HG03066 (cell line): ENCODE results near the gene ADRM1.

Experiments used
- ATAC-seq: cut with Tn5 transposase; IDR thresholded peaks from one replicate; pipeline ENCODE4 v1.9.1; 2021; ENCODE audit warnings: low read depth; ENCODE audit not compliant: unreplicated experiment

ADRM1 gene

DNA sequence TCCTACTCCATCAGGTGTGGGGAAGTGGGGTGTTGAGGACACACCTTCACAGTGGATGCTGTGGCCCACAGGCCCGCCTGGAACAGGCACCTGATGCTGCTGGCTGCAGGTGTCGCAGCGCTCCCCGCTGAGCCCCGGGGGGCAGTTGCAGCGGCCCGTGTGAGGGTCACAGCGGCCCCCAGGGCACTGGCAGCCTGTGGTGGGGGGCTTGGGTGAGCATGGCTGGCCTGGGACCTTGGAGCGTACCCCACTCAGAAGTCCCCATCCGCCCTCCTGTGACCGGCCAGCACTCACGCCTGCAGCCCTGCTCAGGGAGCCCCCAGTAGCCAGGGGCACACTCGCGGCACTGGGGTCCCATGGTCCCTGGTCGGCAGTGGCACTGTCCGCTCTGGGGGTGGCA, 19.2 kb downstream of the ADRM1 start:
- ATAC-seq = no peak

DNA sequence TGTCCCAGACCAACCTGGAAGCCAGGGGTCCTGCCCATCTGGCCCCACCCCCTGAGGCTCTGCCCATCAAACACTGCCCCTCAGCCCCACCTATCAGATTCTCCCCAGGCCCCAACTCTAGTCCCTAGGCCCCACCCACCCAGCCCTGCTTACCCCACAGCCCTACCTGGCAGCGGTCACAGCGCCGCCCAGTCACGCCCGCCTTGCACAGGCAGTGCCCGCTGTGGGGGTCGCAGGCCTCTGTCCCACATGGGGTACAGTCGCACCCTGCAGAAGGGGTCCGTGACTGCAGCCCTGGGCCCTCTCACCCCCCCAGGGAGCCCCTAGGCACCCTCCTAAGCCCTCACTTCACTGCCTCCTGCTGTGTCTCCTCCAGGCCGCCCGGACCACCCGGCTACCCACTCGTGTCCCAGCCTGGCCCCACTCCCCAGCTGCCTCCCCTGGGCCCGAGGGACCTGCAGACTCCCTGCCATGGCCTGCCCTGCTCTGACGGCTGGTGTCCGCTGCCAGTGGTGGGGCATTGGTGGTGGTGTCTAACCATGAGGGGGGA, 19.8 kb downstream of the ADRM1 start:
- no peak for ATAC-seq

DNA sequence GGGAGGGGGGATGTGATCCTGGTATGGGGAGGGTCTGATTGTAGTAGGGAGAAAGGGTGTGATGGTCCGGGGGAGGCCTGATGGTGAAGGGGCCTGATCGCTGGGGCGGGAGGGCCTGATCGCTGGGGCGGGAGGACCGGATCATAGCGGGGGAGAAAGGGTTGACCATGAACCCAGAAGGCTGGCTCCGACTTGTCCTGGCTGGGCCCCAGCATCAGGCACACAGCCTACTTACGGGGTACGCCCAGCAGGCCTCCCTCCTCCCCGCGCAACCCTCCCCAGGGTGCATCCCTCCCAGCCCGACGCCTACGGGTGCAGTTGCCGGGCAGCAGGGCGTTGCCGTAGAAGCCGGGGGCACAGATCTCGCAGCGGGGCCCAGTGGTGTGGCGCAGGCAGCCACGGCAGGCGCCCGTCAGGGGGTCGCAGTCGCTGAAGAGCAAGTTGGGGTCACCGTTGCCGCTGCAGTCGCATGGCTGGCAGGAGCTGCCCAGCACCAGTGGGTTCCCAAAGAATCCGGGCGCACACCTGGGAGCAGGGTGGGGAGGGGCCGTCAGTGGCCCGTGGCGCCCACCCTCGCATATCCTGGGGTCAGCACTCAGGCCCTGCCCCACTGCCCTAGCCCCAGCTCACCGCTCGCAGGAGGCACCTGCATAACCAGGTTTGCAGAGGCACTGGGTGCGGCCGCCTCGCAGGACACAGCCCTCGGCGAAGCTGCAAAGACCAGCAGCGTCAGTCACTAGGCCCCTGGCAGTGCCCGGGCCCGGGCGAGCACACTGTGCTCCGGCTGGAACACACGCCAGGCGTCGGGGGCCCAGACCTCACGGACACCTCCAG, 20.6 kb downstream of the ADRM1 start:
- ATAC-seq = no peak

DNA sequence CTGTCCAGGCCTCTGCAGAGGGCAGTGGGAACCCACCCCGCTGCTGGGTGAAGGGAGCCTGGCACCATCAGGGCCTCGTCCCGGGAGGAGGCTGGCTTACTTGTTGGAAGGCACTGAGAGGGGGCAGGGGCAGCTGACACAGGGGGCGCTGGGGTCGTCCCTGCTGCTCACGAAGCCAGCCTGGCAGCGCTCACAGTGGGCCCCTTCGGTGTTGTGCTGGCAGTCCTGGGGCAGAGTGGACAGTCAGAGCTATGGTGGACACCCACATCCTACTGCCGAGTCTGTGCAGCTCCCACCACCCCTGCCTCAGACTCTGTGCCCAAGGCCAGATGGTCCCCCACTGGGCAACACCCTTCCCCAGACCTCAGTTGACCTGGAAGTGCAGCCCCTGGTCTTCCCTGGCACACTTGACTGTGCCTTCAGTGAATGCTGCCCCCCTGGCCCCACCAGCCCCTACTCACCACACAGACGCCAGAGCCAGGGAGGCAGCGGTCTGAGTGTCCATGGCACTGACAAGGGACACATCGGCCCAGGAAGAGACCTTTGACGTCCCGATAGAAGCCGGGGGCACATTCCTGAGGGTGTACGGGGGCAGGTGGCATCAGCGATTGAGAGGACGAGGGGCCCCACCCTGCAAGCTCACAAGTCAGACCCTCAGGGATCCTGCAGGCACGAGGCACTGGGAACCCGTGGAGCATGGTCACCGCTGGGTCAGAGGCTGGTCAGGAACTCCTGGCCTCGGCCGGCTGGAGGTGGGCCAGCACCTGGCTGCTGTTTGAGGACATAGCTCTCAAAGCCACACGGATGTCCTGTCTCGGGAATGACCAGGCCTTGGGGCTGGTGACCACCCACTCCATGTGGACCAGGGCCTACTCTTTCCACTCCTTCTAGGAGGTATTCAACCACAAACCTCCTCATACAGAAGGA, 21.4 kb downstream of the ADRM1 start:
- ATAC-seq = no peak

DNA sequence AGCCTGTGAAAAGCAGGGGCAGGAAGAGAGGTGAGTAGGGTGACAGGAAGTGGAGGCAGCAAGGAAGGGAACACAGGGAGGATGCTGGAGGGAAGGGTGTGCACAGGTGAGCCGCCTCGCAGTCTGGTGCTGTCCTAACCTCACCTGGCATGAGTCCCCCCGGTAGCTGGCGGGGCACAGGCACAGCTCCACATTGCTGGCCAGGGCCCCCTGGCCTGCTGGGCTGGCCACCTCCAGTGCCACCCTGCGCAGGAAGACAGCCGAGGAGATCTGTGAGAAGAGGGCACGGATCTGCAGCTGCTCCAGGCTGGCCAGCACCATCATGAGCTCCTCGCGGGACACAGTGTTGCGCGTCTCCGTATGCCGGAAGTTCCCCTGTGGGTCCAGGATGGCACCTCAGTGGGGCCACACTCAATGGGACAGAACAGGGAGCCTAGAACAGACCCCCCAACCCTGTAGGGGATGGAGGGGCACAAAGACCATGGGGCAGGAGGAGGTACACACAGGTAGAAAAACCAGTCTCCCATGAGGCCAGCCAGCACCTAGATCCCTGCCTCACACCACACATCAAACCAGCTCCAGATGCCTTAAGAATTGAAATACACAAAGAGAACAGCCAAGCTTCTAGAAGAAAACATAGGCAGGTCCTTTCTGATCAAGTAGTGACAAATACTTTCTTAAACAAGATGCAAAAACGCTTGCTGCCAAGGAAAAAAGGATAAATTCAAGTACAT, 22.5 kb downstream of the ADRM1 start:
- no peak for ATAC-seq

DNA sequence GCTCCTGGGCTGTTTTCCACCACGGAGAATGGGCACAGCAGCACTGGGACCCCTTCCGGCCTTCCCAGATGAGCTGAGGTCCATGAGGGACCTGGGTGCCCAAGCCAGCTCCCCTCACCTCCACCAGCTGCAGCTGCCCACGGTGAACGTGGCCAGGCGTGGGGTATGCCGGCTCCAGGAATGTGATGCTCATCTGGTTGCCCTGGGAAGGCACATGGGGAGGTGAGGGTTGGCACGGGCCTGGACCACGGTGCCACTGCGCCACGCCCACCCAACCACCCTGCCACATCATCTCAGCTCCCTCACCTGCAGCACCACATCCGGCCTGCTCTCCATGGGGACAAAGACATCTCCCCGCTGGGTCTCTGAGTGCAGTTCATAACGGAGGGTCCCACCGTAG, 23.8 kb downstream of the ADRM1 start:
- no peak for ATAC-seq

DNA sequence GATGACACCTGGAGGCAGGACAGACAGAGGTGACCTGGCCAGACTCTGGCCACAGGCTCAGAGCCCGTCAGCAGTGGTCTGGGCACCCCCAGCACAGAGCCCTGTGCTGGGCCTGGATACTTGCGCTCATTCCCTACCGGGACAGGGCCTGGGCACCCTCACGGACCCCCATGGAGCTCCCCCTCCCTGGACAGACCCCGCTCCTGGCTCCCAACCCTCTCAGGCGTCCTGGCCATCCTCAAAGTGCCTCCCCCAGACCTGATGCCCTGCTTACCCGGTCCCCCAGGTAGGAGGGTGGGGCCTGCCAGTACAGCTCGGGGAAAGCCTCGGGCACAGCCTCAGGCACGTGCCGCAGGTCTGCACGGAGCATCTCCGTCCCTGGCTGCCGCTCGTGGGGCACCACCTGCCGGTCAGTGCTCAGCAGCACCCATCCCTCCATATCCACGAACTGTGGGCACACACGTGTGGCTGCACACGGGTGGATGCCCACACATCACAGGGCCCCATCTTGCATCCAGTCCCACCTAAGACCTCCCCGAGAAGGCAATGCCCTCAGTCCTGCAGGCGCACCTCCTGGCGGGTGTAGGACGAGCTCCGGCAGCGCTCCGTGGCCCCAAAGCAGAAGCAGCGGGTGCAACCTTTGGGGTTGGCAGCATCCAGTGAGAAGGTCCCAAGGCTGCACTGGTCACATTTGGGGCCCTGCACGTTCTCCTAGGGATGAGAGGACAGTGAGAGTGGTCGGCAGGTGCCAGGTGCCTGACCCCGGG, 24.3 kb downstream of the ADRM1 start:
- no peak for ATAC-seq

DNA sequence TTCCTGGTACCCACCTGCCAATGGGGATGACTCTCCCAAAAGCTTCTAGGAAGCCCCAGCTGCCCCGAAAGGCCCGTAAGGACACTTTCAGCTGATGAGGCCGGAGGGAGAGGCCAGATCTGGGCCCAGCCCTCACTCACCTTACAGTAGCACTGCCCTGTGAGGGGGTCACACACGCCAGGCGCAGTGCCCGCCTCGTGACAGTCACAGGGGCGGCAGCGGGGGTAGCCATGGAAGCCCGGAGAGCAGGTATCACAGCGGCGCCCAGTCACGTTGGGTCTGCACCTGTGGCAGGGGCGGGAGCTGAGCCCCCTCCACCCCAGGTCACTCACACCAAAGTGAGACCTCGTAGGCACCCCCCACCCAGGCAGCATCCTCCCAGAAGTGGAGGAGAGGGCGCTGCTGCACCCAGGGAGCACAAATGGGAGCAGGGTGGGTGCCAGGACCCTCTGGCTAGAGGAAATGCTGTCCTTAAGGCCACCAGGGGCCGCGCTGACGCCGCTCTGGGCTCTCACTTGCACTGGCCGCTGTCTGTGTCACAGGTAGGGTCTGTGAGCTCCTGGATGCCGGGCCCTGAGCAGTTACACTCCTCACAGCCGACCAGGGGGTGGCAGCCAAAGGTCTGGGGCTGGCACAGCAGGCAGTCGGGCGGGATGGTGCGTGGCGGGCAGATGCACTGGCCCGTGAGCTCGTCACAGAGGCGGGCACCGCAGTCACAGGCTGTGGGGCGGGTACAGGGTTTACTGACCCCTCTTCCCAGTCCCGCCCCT, 25.1 kb downstream of the ADRM1 start:
- ATAC-seq = no peak

DNA sequence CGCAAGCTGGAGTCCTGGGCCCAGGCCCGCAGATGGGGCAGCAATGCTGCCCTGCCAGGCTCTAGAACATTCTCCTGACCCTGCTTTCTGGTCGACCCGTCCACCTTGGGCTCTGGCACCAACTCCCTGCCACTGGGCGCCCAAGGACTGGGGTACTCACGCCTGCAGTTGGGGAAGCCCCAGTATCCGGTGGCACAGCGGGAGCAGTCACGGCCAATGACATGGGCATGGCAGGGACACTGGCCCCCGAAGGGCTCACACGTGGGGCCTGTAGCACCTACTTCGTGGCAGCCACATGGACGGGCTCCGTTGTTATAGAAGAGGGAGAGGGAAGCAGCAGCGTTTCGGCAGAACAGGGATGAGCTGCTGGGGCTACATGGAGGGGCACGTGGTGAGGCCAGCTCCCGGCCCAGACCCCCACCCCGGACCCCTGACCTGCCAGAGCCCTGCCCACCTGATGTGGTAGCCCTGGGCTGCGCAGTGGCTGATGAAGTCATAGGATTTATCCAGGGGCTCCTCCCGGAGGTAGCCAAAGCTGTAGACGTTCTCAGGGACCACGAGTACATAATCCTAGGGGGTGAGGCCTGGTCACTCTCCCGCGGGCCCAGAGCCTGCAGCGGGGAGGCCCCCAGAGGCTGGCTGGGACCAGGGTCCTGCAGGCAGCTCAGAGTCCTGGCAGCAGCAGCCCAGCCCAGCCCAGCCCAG, 26.0 kb downstream of the ADRM1 start:
- ATAC-seq = no peak

DNA sequence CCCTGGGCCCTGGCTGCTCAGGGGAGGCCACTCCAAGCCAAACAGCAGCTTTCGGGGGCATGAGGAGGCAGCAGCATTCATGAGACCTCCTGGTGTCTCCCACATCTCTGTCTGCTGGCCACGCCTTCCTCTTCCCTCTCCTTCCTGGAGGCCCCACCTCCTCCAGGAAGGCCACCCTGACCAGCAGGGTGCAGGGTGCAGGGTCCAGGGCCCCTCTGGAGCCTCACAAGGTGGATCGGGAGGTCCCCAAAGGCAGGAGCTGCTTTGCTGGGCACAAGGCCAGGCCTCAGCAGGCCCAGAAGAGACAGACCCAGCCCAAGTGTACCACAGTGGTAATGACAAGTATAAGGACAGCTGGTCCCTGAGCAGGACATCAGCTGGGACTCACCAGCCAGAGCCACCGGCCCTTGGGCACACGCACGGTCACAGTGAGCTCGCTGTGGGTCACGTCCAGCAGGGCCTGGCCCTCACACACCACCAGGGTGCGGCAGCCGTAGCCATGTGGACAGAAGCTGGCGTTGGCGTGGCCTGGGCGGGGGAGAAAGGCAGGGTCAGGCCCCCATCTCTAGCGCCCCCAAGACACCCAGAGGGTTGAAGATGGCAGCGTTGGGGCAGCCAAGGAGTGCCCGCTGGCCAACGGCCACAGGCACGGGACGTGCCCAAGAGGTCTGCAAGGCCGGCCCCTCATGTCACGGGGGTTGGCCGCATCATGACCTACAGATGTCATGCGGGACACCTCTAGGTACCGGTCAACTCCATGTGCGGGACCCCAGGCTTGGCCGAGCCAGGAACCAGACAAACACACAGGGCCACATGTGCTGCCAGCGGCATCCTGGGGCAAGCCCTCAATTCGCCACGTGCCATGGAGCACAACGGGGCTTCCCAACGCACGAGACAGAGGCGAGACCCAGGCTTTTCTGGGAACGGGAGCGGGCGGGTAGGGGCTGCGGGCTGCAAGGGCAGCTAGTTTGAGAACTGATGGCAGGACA, 26.9 kb downstream of the ADRM1 start:
- ATAC-seq = no peak

DNA sequence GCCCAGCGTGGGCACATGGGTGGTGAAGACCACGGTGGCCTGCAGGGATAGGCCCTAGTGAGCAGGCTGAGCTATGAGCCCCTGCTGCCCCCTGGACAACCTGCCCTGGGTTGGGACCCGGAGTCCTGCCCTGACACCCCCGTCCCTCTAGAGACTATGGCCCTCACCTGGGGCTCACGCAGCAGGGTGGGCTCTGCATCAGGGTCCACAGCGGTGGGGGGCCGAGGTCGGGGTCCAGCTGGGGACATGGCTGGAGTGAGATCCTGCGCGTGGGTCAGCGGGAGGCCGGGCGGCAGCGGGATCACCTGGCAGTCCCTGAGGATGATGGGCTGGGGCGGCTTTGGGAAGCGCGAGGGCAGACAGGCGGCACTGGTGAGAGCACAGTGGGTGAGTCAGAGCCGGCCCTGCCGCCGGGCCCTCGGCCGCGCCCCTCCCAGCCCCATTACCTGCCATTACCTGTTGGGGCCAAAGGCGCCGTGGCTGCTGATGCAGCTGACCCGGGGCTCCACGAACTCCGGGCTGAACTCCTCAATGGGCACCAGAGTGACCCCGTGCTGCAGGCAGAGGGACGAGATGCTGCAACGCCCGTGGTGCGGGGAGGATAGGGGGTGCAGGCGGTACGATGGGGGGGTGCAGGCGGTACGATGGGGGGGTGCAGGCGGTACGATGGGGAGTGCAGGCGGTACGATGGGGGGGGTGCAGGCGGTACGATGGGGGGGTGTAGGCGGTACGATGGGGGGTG, 27.9 kb downstream of the ADRM1 start:
- no peak for ATAC-seq

DNA sequence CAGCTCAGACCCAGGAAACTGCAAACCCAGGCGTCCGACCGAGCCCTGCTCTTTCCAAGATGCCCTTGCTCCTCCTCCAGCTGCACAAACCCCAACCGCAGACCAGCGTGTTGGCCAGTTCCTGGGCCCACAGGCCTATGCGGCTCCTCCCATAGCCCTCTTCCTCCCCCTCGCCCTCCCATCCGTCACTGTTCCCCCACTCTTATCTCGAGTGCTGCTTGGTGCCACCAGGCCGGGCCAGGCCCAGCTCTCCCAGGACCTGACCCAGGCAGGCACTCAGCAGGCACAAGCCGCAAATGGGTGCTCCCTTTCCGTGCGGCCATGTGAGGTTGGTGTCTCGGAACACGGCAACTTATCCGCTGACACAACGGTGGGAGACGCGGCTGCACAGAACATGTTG, 28.6 kb downstream of the ADRM1 start:
- ATAC-seq = no peak

DNA sequence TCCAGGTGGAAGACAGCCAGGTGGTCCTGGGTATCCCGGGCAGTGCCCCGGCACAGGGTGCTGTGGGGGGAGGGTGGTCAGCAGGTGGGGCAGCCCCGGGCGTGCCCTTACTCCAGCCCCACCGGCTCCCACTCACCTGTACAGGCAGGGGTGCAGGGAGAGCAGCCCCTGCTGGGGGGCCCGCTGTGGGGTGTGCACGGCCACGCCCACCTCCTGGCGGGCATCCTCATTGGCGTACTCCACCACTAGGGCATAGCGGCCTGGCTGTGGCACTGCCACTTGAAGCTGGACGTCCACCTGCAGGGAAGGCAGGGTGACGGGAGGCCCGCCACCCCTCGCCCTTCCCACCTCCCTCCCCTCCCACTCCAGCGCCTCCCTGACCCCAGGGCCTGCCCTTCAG, 29.6 kb downstream of the ADRM1 start:
- no peak for ATAC-seq

DNA sequence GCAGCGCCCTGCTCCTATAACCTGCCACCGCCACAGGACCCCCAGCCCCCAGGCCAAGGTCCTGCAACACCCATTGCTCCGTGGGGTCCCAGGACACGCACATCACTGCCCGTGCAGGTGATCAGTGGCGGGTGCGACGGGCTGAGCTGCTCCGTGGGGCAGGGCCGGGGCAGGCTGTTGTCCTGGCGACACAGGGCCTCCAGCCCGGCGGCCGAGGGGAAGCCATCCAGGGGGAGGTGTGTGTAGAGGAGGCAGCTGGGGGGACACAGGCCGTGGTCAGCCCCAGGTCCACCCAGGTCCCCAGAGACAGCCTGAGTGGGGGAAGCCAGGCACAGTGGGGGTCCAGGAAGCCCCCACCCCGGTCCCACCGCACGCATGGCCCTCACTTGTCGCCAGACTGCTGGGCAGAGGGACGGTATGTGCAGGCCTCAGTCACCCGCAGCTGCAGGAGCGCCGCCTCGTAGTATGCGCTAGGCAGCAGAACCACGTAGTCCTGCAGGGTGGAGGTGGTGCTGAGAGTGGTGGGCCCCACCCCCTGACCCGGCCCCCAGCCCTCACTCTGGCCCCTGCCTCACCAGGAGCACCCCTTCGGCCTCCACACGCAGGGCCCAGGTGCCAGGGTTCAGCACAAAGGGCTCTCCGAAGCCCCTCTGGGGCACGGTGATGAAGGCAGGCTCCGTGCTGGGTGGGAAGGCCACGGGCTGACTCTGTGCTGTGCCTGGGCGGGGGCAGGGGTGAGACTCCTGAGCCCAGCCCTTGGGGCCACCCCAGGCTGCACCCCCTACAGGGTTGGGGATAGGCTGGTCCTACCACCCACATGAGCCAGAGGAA, 30.4 kb downstream of the ADRM1 start:
- ATAC-seq = no peak

DNA sequence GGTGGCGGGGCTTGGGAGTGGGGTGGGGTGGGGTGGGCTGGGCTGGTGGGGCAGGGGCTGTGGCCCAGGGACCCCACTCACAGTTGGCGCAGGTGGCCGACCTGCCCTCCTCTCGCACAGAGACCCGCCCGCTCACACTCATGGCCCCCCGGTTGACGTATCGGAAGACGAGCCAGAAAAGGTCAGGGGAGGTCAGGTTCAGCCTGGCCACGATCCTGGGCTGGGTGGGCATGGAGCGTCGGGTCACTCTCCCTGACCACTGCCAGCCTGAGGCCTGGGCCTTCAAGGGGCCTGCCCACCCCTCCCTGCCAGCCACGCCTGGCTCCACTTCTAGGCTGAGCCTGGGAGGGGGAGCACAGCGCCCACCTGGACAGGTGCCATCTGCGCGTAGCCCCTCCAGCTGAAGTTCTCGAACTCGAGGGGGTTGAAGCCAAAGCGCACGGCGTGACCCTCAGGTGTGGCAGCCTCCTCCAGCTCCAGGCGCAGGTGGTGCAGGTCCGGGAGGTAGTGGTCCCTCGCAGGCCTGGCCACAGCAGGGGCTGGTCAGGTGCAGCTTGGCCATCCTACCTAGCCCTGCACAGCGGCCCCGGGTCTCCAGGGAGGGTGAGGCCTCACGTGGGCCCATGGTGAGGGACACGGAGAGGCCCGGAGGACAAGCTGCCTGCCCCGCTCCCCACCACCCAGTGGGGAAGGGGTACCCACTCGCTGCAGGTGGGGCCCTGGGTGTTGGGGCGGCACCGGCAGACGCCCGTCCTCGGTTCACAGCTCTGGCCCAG, 31.2 kb downstream of the ADRM1 start:
- ATAC-seq = no peak
